HG03460 (cell line): ENCODE results near the gene FAM168A.
"Not testable (repeated sequence)": the region's sequence is repeated elsewhere in the genome, so short reads cannot be mapped to it uniquely, and the experiment has no call there.

Source experiments
- ATAC-seq: cut with Tn5 transposase; IDR thresholded peaks from one replicate; pipeline ENCODE4 v1.9.1; 2021; ENCODE audit not compliant: unreplicated experiment

The FAM168A gene

GRCh38 chr11:73475549-73476095 is 122.3 kb downstream of the FAM168A start:
- no peak for ATAC-seq

DNA sequence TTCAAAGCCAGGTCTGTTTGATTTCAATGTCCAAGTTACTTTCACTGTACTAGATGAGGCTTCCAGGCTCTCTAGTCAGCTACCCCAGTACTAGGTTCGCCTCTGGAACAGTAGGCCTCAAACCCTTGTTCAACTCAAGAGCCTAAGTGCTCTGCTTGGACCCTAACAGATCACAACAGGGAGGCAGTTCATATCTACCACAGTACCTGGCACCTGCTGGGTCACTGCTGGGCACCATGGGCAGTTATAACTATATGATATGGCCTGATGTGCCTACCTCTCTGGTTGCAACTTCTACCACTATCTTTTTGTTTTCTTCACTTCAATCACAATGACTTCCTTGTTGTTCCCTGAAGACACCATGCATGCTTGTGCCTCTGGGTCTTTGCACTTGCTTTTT is 124.7 kb downstream of the FAM168A start:
- no peak for ATAC-seq

DNA sequence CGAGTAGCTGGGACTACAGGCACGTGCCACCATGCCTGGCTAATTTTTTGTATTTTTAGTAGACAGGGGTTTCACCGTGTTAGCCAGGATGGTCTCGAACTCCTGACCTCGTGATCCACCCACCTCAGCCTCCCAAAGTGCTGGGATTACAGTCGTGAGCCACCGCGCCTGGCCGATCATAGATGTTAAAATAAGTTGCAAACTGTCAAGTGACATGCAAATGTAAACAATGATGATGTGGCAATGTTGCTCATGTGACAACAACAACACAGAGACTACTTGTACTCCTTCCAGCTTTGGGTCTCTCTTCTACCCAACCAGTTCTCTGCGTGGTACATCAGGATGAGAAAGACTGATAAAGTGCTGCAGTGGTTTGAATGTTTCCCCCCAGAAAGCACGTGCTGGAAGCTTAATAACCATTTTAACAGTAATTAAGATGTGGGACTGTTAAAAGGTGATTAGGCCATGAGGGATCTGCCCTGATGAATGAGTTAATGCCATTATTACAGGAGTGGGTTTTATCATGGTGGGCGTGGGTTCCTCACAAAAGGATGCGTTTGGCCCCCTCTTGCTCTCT is 127.8 kb downstream of the FAM168A start:
- ATAC-seq: not testable (repeated sequence)

DNA sequence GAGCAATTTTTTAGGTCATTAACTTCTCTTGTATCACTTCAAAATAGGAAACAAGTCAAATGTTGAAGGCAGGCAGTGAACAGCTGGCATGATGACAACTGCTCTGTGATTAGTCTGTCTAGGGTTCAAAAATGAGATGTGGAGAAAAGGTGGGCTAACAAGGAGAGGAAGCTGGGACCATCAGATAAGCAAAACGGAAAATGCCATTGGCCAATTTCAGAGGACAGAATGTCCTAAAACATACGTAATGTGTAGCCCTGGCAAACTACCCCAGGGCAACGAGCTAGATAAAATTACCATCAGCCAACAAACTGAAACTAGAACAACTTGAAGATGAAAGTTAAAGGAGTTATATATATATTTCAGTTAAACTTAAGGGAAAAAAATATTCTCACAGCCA is 128.5 kb downstream of the FAM168A start:
- ATAC-seq: no peak

DNA sequence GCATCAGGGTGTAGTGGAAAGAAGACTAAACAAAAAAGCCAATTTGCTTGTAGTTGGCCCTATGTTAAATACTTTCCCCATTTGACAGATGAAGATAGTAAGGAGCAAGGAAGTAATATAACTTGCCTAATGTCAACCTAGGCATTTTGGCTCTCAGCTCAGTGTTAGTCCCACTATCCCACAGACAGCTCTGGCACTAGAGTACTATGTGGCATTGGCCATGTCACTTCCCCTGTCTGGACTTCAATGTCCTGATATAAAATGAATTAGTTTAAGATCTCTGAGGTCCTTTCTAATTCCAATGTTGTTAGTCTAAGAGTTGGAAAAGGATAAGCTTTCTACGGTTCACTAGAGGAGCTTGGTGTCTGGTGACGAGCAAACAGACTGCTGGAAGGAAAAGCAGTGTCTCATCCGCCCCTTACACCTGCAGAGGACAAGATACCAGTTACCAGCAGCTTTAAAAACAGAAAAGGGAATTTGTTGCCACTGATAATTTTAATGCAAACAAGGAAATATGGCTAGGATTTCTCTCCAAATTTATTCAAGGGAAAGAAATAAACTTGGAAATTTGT is 129.2 kb downstream of the FAM168A start:
- no peak for ATAC-seq

DNA sequence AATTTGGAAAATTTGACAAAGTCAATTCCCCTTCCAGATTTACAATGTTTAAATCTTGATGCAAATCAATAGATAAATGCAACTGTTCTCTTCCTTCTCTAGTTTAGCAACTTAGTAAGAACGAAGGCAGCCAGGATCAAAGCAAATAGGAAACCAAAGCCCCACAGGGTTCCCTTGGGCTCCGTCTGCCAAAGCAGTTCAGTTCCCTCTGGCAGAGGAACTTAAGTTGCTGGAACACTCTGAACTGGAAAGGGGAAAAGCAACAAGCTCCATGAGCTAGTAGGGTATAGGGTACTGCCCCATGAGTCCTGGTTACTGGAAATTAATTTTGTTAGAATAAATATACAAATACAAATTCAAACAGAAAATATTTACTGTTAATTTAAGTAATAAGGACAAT is 130.4 kb downstream of the FAM168A start:
- ATAC-seq: no peak

- ATAC-seq: no peak
These were observed 131.3 kb downstream of the FAM168A start for GRCh38 chr11:73466643-73467042.

DNA sequence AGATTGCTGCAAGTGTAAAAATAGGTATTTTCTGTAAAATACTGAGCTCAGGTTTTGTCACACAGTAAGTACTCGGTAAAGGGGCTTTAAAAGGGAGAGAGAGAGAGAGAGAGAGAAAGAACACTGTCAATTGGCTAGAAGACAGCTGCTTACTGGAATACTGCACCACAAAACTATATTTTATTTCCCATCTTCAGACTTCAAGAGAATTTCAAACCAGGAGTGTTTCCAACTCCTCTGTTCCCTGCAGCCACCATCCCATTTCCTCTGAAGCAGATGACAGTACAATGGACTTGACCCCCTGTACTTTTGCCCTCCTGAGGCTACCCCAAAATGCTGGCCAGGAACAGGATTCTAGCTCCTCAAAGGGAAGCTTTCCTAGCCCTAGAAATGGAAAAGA is 132.0 kb downstream of the FAM168A start:
- ATAC-seq: no peak

- ATAC-seq: no peak
These were observed 132.8 kb downstream of the FAM168A start for GRCh38 chr11:73465023-73465675.

DNA sequence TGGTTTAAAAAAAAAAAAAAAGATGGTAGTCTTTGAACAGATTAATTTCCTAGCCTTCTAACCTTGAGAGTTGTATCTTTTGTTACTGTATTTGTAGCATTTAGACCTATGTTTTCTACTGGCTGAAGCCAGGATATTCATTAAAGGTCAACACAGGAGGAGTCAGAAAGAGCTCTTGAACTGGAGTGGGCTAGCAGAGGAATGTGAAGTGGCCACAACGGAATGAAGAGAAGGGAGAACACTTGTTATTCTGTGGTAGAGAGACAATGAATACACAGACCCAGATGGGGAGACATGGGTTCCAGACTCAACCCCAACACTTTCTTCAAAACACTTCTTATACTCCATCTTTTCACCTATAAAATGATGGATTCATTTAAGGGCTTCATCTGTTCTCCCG is 133.6 kb downstream of the FAM168A start:
- no peak for ATAC-seq

DNA sequence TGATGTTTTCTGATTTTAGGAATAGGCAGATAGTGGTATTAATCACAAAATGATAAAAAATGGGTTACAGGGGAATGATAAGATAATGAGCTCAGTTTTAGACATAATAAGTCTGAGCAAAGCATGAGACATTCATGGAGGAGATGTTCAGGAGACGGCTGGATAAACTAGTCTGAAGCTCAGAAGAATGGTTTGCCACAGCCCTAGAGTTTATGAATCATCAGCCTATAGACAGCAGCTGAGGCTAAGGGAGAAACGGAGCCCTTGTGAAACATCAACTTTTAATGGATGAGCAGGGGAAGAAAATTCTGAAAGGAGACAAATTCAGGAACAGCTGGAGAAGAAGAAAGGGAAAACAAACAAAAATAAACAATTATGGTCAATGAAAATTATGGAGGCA is 134.6 kb downstream of the FAM168A start:
- no peak for ATAC-seq

GRCh38 chr11:73461964-73462363 is 135.9 kb downstream of the FAM168A start:
- ATAC-seq: no peak

DNA sequence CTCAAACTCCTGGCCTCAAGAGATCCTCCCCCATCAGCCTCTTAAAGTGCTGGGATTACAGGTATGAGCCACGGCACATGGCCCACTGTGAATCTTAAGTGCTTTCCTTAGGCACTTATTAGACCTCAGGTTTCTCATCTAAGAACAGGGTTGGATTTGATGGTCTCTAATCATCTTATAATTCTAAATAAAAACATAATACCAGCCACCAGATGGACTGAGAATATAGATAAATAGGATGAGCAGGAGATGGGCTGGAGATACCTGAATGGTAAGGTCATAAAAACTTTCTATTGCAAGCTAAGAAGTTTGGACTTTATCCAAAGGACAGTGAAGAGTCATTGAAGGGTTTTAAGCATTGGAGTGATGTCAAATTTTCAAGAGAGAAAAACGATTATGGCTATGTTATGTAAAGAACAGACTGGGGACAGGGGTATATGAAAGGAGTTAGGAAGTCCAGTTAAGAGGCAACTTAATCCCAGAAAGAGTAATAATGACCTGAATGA is 136.5 kb downstream of the FAM168A start:
- ATAC-seq: no peak

DNA sequence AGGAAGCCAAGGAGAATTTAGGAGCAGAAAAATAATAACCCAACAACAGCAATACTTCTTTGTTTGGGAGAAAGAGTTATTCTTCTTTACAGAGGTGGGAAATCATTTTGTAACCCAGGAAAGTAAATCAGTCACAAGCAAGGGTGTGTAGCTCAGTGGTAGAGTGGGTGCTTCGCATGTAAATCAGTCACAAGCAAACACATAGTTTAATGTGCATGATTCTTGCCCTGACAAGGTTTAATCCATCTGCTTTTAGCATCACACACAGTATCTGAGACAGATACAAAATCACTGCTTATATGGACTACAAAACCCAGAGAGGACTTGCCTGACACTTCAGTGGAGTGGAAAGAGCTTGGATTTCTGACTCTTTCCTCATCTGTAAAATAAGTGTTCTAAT is 139.7 kb downstream of the FAM168A start:
- ATAC-seq: no peak

- no peak for ATAC-seq
These were observed 142.9 kb downstream of the FAM168A start for GRCh38 chr11:73454987-73455386.

GRCh38 chr11:73453562-73453961 is 144.3 kb downstream of the FAM168A start:
- ATAC-seq: no peak

DNA sequence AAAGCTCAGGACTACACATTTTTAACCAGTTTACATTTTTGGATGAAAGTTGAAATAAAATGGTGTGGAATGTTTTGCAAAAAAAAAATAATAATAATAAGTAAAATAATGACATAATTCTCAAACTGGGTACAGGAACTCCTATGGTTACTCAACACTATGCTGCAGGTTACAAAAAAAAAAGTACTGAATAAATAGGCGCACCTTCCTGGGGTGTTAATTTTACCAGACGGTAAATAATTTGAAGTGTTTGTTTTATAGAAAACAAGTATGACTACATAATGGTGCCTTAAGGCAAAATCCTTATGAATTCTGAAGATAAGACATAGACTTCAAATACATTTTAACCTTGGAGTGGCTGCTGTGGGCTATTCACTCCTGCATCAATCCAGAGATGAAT is 145.2 kb downstream of the FAM168A start:
- ATAC-seq: no peak

GRCh38 chr11:73451896-73452295 is 146.0 kb downstream of the FAM168A start:
- ATAC-seq: no peak

GRCh38 chr11:73446766-73447165 is 151.1 kb downstream of the FAM168A start:
- no peak for ATAC-seq

- no peak for ATAC-seq
These were observed 151.9 kb downstream of the FAM168A start for GRCh38 chr11:73445980-73446379.

DNA sequence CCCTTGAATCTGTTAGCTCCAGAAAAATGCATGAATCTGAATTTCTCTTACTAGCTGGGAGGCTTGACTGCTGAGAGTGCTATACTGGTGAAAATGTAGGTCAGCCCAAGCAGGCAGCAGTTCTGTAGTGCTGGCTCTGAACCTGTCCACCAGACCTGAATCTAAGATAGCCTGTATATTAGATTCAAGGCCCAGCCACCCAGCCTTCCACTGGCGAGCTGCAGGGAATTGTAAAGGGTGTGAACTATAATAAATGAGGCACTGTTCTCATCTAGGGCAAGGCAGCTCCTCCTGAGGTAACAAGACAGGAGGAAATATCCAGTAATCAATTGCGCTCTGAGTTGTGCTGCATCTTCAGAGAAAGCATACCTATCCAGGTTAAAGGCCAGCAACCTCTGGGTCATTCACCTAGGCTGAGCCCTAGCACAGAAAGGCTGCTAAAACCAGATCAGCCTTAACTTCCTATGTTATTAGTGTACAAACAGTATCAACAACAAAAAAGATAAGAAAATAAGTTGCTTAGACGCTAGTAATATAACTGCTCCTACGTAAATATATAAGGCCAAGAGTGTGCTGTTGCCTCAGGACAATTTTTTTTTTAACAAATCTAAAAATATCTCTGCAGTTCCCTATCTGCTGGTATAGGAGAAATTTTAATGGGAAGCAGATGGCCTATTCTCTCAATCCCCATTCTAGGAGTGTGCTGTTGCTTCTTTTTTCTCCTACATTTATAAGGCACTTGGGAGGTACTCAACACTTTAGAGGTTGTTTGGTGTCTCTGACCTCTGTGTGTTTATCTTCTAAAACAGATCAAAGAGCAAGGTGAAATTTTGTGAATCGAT is 158.7 kb downstream of the FAM168A start:
- ATAC-seq: no peak
